AG04449 (cell line): Measurements from ENCODE around the gene ISCU.
"Not testable (repeated sequence)": the region's sequence is repeated elsewhere in the genome, so short reads cannot be mapped to it uniquely, and the experiment has no call there.

Experiments used
- CTCF ChIA-PET: fragments of 350-600 bp; formaldehyde crosslinking; extraction: SDS; loops from one replicate; lab custom pipeline; 2021; ENCODE audit warnings: antibody characterized with exemption; lab: Yijun Ruan, JAX
- POLR2A ChIA-PET: fragments of 400-600, 350-600 bp; formaldehyde crosslinking; extraction: SDS; loops from one replicate; lab custom pipeline; 2020; ENCODE audit warnings: antibody characterized with exemption, inconsistent platforms; lab: Yijun Ruan, JAX
- DNase-seq: peaks from one replicate; pipeline ENCODE4 v3.0.0-alpha.2; 2010; ENCODE audit warnings: low read depth, low spot score
- H3K4me3 ChIP-seq: 2 replicates; pipeline ENCODE4 v1.5.1; 2011; ENCODE audit warnings: low read depth, mild to moderate bottlenecking, control low read depth, low read length
- TF ChIP-seq, protein P1 (sequence below): IDR thresholded peaks from one replicate; pipeline ENCODE4 v1.5.1; 2011; ENCODE audit warnings: mild to moderate bottlenecking, moderate library complexity, low read length, control low read depth, inconsistent platforms; ENCODE audit not compliant: insufficient read depth; ENCODE audit errors: missing control alignments

Gene ISCU

DNA sequence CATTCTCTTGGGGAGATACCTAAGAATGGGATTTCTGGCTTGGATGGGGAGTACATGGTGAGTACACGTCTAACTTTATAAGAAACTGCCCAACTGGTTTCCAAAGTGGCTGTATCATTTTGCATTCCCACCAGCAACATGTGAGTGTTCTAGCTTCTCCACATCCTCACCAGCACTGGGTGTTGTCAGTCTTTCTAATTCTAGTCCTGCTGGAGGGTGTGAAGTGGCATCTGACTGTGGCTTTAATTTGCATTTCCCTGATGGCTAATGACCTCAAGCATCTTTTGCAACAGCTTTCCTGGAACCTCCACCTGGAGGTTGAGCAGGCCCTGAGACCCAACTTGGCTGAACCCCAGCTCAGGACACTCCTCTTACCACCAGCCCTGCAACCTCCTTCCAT, 53.5 kb downstream of the ISCU start:
- H3K4me3 ChIP-seq, result no peak overlapping the region
- TF ChIP-seq, protein P1, sequence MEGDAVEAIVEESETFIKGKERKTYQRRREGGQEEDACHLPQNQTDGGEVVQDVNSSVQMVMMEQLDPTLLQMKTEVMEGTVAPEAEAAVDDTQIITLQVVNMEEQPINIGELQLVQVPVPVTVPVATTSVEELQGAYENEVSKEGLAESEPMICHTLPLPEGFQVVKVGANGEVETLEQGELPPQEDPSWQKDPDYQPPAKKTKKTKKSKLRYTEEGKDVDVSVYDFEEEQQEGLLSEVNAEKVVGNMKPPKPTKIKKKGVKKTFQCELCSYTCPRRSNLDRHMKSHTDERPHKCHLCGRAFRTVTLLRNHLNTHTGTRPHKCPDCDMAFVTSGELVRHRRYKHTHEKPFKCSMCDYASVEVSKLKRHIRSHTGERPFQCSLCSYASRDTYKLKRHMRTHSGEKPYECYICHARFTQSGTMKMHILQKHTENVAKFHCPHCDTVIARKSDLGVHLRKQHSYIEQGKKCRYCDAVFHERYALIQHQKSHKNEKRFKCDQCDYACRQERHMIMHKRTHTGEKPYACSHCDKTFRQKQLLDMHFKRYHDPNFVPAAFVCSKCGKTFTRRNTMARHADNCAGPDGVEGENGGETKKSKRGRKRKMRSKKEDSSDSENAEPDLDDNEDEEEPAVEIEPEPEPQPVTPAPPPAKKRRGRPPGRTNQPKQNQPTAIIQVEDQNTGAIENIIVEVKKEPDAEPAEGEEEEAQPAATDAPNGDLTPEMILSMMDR, result no peak
- no peak for DNase-seq
- POLR2A ChIA-PET, result no interaction called here
- CTCF ChIA-PET, result interaction anchor here (1.3 to 17.4 kb wide), 4 partner anchors 13 to 49 kb away, joined by 3 to 1115 read pairs (median 72); partner anchors contain the start of genes ISCU, SART3 and TMEM119

DNA sequence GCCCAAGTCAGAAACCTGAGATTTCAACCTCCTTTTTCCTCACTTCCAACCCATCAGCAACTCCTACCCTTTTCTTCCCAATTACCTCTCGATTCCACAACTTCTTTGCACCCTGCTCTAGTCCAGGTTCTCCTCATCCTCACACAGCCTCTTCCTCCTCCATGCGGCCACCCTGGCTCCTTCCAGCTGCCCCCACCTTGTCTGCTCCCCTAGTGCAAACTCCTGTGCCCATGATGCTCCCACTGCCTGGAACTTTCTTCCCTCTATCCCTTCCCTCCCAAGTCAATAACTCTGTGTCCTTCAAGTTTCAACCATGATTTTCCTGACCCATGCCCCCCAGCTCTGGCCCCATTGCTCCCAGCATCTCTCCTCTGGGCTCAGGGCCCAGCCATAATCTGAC, 54.0 kb downstream of the ISCU start:
- POLR2A ChIA-PET, result no interaction called here
- H3K4me3 ChIP-seq, result no peak overlapping the region
- CTCF ChIA-PET, result interaction anchor here (0.8 to 17.4 kb wide), 6 partner anchors 9 to 101 kb away, joined by 3 to 1115 read pairs (median 72); partner anchors contain the start of genes ISCU, SART3 and TMEM119
- TF ChIP-seq, protein P1, result no peak
- no peak for DNase-seq

DNA sequence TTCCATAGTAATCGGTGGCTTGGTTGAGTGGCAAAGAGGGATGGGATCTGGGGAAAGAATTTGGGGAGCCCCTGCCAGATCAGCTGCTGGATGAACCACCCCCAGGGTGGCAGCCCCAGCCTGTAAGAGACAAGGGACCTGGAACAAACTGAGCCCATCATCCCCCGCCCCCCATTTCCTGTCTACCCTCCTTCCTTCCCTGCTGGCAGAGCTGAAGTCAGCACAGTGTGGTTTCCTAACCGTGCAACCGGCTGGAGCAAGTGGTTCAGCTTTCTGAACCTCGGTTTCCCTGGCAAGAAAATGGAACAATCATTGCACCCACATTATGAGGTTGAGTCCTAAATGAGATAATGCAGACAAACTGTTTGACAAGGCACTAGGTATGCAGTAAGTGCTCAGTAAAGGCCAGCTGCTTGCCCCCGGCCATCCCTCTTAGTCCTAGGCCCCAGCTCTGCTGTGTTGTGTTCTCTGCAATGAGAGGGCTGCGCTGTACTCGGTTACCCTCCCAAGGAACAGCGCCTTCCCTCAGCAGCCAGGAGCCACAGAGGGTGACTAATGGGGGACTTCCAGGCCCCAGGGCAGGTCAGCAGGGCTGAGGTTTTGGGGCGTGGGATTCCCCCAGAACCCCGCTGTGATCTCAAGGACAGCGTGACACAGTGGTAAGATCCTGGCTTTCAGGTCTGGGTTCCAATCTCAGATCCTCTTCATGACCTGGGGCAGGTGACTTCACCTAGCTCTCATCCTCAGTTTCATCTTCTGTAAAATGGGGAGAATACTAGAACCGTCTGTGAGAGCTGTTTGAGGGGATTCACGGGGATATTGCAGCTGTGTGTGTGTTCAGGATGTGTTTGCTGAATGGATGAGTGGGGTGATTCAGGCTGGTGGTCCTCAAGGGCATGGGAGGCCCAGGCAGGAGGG, 54.8 kb downstream of the ISCU start:
- DNase-seq, result no peak
- CTCF ChIA-PET, result interaction anchor here (0.8 to 17.4 kb wide), 50 partner anchors 10 to 482 kb away, joined by 3 to 1115 read pairs (median 7); partner anchors contain the start of genes ALKBH2, ISCU, SART3 and SELPLG
- no peak overlapping the region for H3K4me3 ChIP-seq

DNA sequence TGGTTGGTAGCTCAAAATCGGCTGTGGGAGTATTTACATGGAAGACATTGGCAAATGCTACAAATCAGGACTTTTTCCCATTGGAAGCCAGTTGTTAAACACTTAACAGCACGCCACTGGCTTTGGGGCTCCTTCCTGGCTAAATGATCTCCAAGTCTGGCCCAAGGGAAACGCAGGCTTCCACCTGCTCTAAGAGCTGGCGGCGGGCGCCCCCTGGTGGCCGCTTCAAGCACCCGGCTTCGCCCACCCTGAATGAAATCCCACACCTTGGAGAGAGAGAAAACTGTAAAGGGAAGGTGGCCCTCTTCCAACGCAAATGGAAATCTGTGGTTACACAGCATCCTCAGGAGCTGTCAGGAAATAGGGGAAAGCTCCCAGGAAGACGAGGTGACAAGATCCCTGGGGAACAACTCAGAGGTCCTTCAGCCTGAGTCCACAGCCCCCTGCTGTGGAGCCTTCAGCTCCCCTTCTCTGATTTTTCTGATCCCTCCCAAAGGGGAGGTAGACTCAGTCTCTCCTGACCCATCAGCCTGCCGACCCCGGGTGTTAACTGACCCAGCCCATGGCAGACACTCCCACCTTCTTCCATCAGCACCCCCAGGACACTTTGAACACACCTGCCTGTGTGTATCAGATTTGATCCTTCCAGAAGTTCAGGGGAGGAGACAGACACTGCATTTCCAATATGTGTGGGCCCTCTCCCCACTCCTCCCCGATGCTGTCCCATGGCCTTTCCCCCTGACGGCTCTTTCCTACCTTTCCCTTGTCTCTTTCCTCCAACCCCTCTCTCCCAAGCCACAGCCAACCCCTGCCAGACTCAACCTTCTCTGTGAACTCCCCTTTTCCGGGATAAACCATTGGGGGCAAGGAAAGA, 55.9 kb downstream of the ISCU start:
- ChIA-PET POLR2A (interaction anchor here (0.6 to 0.8 kb wide), 2 partner anchors 56 to 474 kb away, joined by 4 read pairs; partner anchors contain the start of gene ISCU), CTCF (interaction anchor here (0.7 to 17.4 kb wide), 56 partner anchors 11 to 481 kb away, joined by 3 to 1115 read pairs (median 7); partner anchors contain the start of genes ALKBH2, ISCU, SART3 and SELPLG)
- TF ChIP-seq, protein P1, result peak; percentile 91
- H3K4me3 ChIP-seq, result no peak overlapping the region
- DNase-seq, result peak; percentile 17

More for the DNA sequence above, 54.8 kb downstream of the ISCU start:
- POLR2A ChIA-PET, result interaction anchor here (0.5 kb wide), 1 partner anchor 29 kb away, joined by 3 read pairs; no protein-coding TSS in a partner anchor
- TF ChIP-seq, protein P1, result no peak

DNA sequence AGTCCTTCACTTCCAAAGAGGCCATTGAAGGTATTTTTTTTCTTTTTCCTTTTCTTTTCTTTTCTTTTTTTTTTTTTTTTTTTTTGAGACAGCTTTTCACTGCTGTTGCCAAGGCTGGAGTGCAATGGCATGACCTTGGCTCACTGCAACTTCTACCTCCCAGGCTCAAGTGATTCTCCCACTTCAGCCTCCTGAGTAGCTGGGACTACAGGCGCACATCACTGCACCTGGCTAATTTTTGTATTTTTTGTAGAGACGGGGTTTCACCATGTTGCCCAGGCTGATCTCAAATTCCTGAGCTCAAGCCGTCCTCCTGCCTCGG, 56.5 kb downstream of the ISCU start:
- POLR2A ChIA-PET, result interaction anchor here (0.8 kb wide), 1 partner anchor 56 kb away, joined by 4 read pairs; the partner anchor contains the start of gene ISCU
- not testable (repeated sequence) for DNase-seq, H3K4me3 ChIP-seq
- CTCF ChIA-PET, result interaction anchor here (0.9 to 17.4 kb wide), 33 partner anchors 10 to 480 kb away, joined by 3 to 1115 read pairs (median 9); partner anchors contain the start of genes ALKBH2, ISCU, SART3 and SELPLG
